Neural cell (in vitro differentiated cells): ENCODE results near the gene PDCD1LG2. TPM values are rescaled to one million over a fixed set of nuclear protein-coding genes. Genes with fewer than 3 reads are reported as not detected.
"Not testable (repeated sequence)": the region's sequence is repeated elsewhere in the genome, so short reads cannot be mapped to it uniquely, and the experiment has no call there.

Experiments
- H2AFZ ChIP-seq: fragments of 200-600, 300-800 bp; sonication (generic), shearing (Covaris generic); 2 replicates; pipeline ENCODE4 v1.6.0; 2014; ENCODE audit warnings: low read depth, mild to moderate bottlenecking, antibody characterized with exemption, low read length, moderate library complexity
- H3F3A ChIP-seq: fragments of 200-600 bp; shearing (Covaris generic); 2 replicates; pipeline ENCODE4 v1.6.1; 2016; ENCODE audit warnings: mild to moderate bottlenecking, moderate library complexity, mixed read lengths, antibody characterized with exemption, low read length; ENCODE audit not compliant: insufficient read depth, poor library complexity, severe bottlenecking
- H3K27ac ChIP-seq: fragments of 200-600, 300-800 bp; sonication (generic), shearing (Covaris generic); 2 replicates; pipeline ENCODE4 v1.5.1; 2014; ENCODE audit warnings: mild to moderate bottlenecking, low read length, moderate library complexity
- H3K27me3 ChIP-seq: fragments of 300-800, 200-600 bp; sonication (generic), shearing (Covaris generic); 2 replicates; pipeline ENCODE4 v1.6.0; 2014; ENCODE audit warnings: mild to moderate bottlenecking, low read depth, low read length, moderate library complexity; ENCODE audit not compliant: insufficient read depth
- H3K36me3 ChIP-seq: fragments of 300-800, 200-600 bp; sonication (generic), shearing (Covaris generic); 2 replicates; pipeline ENCODE4 v1.5.1; 2014; ENCODE audit warnings: mild to moderate bottlenecking, antibody characterized with exemption, low read length, moderate library complexity; ENCODE audit not compliant: insufficient read depth
- H3K4me2 ChIP-seq: fragments of 300-800, 200-600 bp; sonication (generic), shearing (Covaris generic); 2 replicates; pipeline ENCODE4 v1.6.0; 2014; ENCODE audit warnings: mild to moderate bottlenecking, low read length
- H3K4me3 ChIP-seq: fragments of 300-800, 200-600 bp; sonication (generic), shearing (Covaris generic); 2 replicates; pipeline ENCODE4 v1.5.1; 2014; ENCODE audit warnings: mild to moderate bottlenecking, low read length, moderate library complexity
- H3K79me2 ChIP-seq: fragments of 200-600 bp; shearing (Covaris generic); replicated peaks from 2 replicates; pipeline ENCODE4 v1.6.0; 2014; ENCODE audit warnings: mild to moderate bottlenecking, low read length, moderate library complexity; ENCODE audit not compliant: insufficient read depth
- H3K9ac ChIP-seq: fragments of 300-800, 200-600 bp; sonication (generic), shearing (Covaris generic); 2 replicates; pipeline ENCODE4 v1.6.1; 2016; ENCODE audit warnings: mild to moderate bottlenecking, low read length, mixed read lengths
- H3K9me2 ChIP-seq: fragments of 200-600 bp; shearing (Covaris generic); 2 replicates; pipeline ENCODE4 v1.6.1; 2016; ENCODE audit warnings: mild to moderate bottlenecking, low read length, mixed read lengths; ENCODE audit not compliant: insufficient read depth
- H3K9me3 ChIP-seq: fragments of 200-600, 300-800 bp; sonication (generic), shearing (Covaris generic); 2 replicates; pipeline ENCODE4 v1.6.1; 2016; ENCODE audit warnings: mild to moderate bottlenecking, mixed run types, low read length, moderate library complexity, mixed read lengths
- H4K20me1 ChIP-seq: fragments of 200-600 bp; shearing (Covaris generic); 2 replicates; pipeline ENCODE4 v1.6.1; 2016; ENCODE audit warnings: mild to moderate bottlenecking, mixed run types; ENCODE audit not compliant: insufficient read depth
- CTCF ChIP-seq: fragments of 450-650 bp; IDR thresholded peaks from 2 replicates; pipeline ENCODE4 v1.5.1; 2014; ENCODE audit warnings: antibody characterized with exemption, mild to moderate bottlenecking, moderate library complexity; ENCODE audit not compliant: poor library complexity, severe bottlenecking
- EP300 ChIP-seq: fragments of 450-650 bp; conservative IDR thresholded peaks from 2 replicates; pipeline ENCODE4 v1.6.1; 2014; ENCODE audit warnings: antibody characterized with exemption, mild to moderate bottlenecking, moderate library complexity; ENCODE audit not compliant: poor library complexity, severe bottlenecking
- EZH2 ChIP-seq: fragments of 200-600, 300-800 bp; shearing (Covaris generic), sonication (generic); IDR thresholded peaks from 2 replicates; pipeline ENCODE4 v1.6.1; 2014; ENCODE audit warnings: antibody characterized with exemption, low read length, borderline replicate concordance, mild to moderate bottlenecking; ENCODE audit not compliant: insufficient read depth, poor library complexity, severe bottlenecking
- MXI1 ChIP-seq: fragments of 450-650 bp; conservative IDR thresholded peaks from 2 replicates; pipeline ENCODE4 v1.6.1; 2014; ENCODE audit warnings: antibody characterized with exemption, mild to moderate bottlenecking; ENCODE audit not compliant: poor library complexity, severe bottlenecking
- POLR2AphosphoS5 ChIP-seq: IDR thresholded peaks from 2 replicates; pipeline ENCODE4 v1.6.1; 2012
- RAD21 ChIP-seq: fragments of 450-650 bp; conservative IDR thresholded peaks from 2 replicates; pipeline ENCODE4 v1.6.1; 2014; ENCODE audit warnings: antibody characterized with exemption, mild to moderate bottlenecking, moderate library complexity
- REST ChIP-seq: IDR thresholded peaks from 2 replicates; pipeline ENCODE4 v1.6.1; 2012; ENCODE audit warnings: borderline replicate concordance
- SMC3 ChIP-seq: fragments of 450-650 bp; conservative IDR thresholded peaks from 2 replicates; pipeline ENCODE4 v1.6.1; 2014; ENCODE audit warnings: antibody characterized with exemption, mild to moderate bottlenecking, moderate library complexity; ENCODE audit not compliant: poor library complexity
- TAF1 ChIP-seq: IDR thresholded peaks from 2 replicates; pipeline ENCODE4 v1.6.1; 2012; ENCODE audit warnings: low read depth
- polyA plus RNA-seq: library from polyadenylated mRNA; depleted of rRNA; stranded (reverse); fragments of >200 nt; gene quantifications from 2 replicates; pipeline ENCODE4 v1.2.3, GENCODE V29; 2014

The PDCD1LG2 gene
- polyA plus RNA-seq, 1 donor from 2014 or later, result not detected

GRCh38 chr9:5581706-5582105 is 71.4 kb downstream of the PDCD1LG2 start:
- not testable (repeated sequence) for H4K20me1 ChIP-seq, H3K4me3 ChIP-seq, H3K9me2 ChIP-seq, H3F3A ChIP-seq, H2AFZ ChIP-seq, H3K9me3 ChIP-seq, H3K9ac ChIP-seq, H3K27ac ChIP-seq, H3K79me2 ChIP-seq, H3K27me3 ChIP-seq, H3K36me3 ChIP-seq, H3K4me2 ChIP-seq

- Histone ChIP-seq H3K27me3 (no peaks in the 10 kb centered on the region), H3F3A (no peaks in the 10 kb centered on the region), H3K9me3 (no peaks in the 10 kb centered on the region), H3K9me2 (no peaks in the 10 kb centered on the region), H3K27ac (no peak overlapping the region), H4K20me1 (no peaks in the 10 kb centered on the region), H3K9ac (no peak overlapping the region), H3K79me2 (no peaks in the 10 kb centered on the region), H2AFZ (no peak overlapping the region), H3K36me3 (no peaks in the 10 kb centered on the region), H3K4me2 (no peak overlapping the region), H3K4me3 (no peak overlapping the region)
- TF ChIP-seq TAF1 (no peak), POLR2AphosphoS5 (no peak), EZH2 (no peak), EP300 (no peak), REST (no peak), CTCF (no peak), RAD21 (no peak), MXI1 (no peak), SMC3 (no peak)
These were observed 72.5 kb downstream of the PDCD1LG2 start for GRCh38 chr9:5582835-5583195.

GRCh38 chr9:5586391-5586802 is 76.1 kb downstream of the PDCD1LG2 start:
- Histone ChIP-seq H3K27ac (no peak overlapping the region), H3K9me3 (no peaks in the 10 kb centered on the region), H4K20me1 (no peaks in the 10 kb centered on the region), H3K4me3 (no peak overlapping the region), H3K79me2 (no peaks in the 10 kb centered on the region), H3K9ac (no peak overlapping the region), H3K27me3 (no peaks in the 10 kb centered on the region), H3K4me2 (no peak overlapping the region), H3F3A (no peaks in the 10 kb centered on the region), H2AFZ (no peak overlapping the region), H3K9me2 (no peaks in the 10 kb centered on the region), H3K36me3 (no peaks in the 10 kb centered on the region)
- TF ChIP-seq MXI1 (no peak), TAF1 (no peak), EZH2 (no peak), SMC3 (no peak), CTCF (no peak), RAD21 (no peak), POLR2AphosphoS5 (no peak)
